SK-N-SH (cell line): ENCODE data around the gene DSCAML1. TPM values are rescaled to one million over a fixed set of nuclear protein-coding genes. Genes with fewer than 3 reads are reported as not detected.

ENCODE experiments used
- CTCF ChIA-PET: fragments of 300-600, 350-600 bp; formaldehyde crosslinking; extraction: SDS; loops from one replicate; lab custom pipeline; 2021; lab: Yijun Ruan, JAX
- POLR2A ChIA-PET: fragments of 350-600 bp; sonication (Branson Sonifier 250); formaldehyde crosslinking; extraction: SDS; loops from one replicate; lab custom pipeline; 2020; ENCODE audit warnings: antibody characterized with exemption, inconsistent platforms; lab: Yijun Ruan, JAX
- DNase-seq: peaks from one replicate; pipeline ENCODE4 v3.0.0; 2012
- H2AFZ ChIP-seq: fragments of 200-600 bp; sonication (generic); 2 replicates; pipeline ENCODE4 v1.8.1; 2016; ENCODE audit warnings: antibody characterized with exemption, mild to moderate bottlenecking, low read depth
- H3F3A ChIP-seq: fragments of 200-600 bp; sonication (generic); replicated peaks from 2 replicates; pipeline ENCODE3; 2016; ENCODE audit warnings: antibody characterized with exemption, mild to moderate bottlenecking; ENCODE audit not compliant: insufficient read depth
- H3K27ac ChIP-seq, 2 experiments: fragments of 200-500 bp in 1 of 2; fragments of 200-600 bp in 1 of 2; sonication (Bioruptor generic) in 1 of 2; sonication (generic), shearing (Covaris generic) in 1 of 2; 2 replicates each; pipeline versions ENCODE4 v1.5.1 to v1.6.1; 2014 to 2016; ENCODE audit warnings: low read depth in 2 of 2, inconsistent platforms in 1 of 2, low read length in 1 of 2, mild to moderate bottlenecking in 1 of 2, mixed read lengths in 1 of 2
- H3K27me3 ChIP-seq: fragments of 200-600 bp; sonication (generic), shearing (Covaris generic); 2 replicates; pipeline ENCODE4 v1.6.1; 2016; ENCODE audit warnings: mixed run types; ENCODE audit not compliant: insufficient read depth
- H3K36me3 ChIP-seq, 2 experiments: fragments of 200-500 bp in 1 of 2; fragments of 200-600 bp in 1 of 2; sonication (Bioruptor generic) in 1 of 2; sonication (generic) in 1 of 2; replicated peaks in 1 of 2; 2 replicates each; pipeline versions ENCODE3 to v1.5.1; 2014 to 2016; ENCODE audit warnings: low read length in 1 of 2, mild to moderate bottlenecking in 1 of 2; ENCODE audit not compliant: insufficient read depth in 2 of 2, control insufficient read depth in 1 of 2
- H3K4me1 ChIP-seq, 2 experiments: fragments of 200-500 bp in 1 of 2; fragments of 200-600 bp in 1 of 2; sonication (Bioruptor generic) in 1 of 2; sonication (generic), shearing (Covaris generic) in 1 of 2; 2 replicates each; pipeline versions ENCODE4 v1.5.1 to v1.6.1; 2014 to 2016; ENCODE audit warnings: low read depth in 1 of 2, low read length in 1 of 2, mixed run types in 1 of 2; ENCODE audit not compliant: insufficient read depth in 2 of 2, control insufficient read depth in 1 of 2
- H3K4me2 ChIP-seq: fragments of 200-600 bp; sonication (generic), shearing (Covaris generic); 2 replicates; pipeline ENCODE4 v1.6.1; 2017; ENCODE audit warnings: mixed run types
- H3K4me3 ChIP-seq, 2 experiments: fragments of 200-500 bp in 1 of 2; fragments of 200-600 bp in 1 of 2; sonication (Bioruptor generic) in 1 of 2; sonication (generic), shearing (Covaris generic) in 1 of 2; 2 replicates each; pipeline versions ENCODE4 v1.5.1 to v1.8.1; 2014 to 2016; ENCODE audit warnings: low read depth in 2 of 2, inconsistent platforms in 1 of 2, low read length in 1 of 2, mild to moderate bottlenecking in 1 of 2, mixed read lengths in 1 of 2, moderate library complexity in 1 of 2
- H3K79me2 ChIP-seq: fragments of 200-600 bp; sonication (generic); 2 replicates; pipeline ENCODE4 v1.8.1; 2017; ENCODE audit warnings: mild to moderate bottlenecking; ENCODE audit not compliant: insufficient read depth
- H3K9ac ChIP-seq: fragments of 200-600 bp; sonication (generic); 2 replicates; pipeline ENCODE4 v1.6.1; 2017; ENCODE audit warnings: mixed run types
- H3K9me2 ChIP-seq: fragments of 200-600 bp; sonication (generic); 2 replicates; pipeline ENCODE4 v1.6.1; 2017; ENCODE audit warnings: mixed run types
- H3K9me3 ChIP-seq: fragments of 200-600 bp; sonication (generic); 2 replicates; pipeline ENCODE4 v1.6.1; 2017; ENCODE audit warnings: mixed run types, mild to moderate bottlenecking, moderate library complexity
- H4K20me1 ChIP-seq: fragments of 200-600 bp; sonication (generic); 2 replicates; pipeline ENCODE4 v1.6.1; 2017; ENCODE audit warnings: mild to moderate bottlenecking, mixed run types; ENCODE audit not compliant: insufficient read depth
- CHD2 ChIP-seq: fragments of 150-350 bp; IDR thresholded peaks from 2 replicates; pipeline ENCODE4 v1.6.1; 2018; ENCODE audit warnings: low read length; ENCODE audit not compliant: partially characterized antibody
- CTCF ChIP-seq: fragments of 200-600 bp; sonication (generic); IDR thresholded peaks from 2 replicates; pipeline ENCODE4 v1.6.1; 2017; ENCODE audit warnings: antibody characterized with exemption, mild to moderate bottlenecking, moderate library complexity
- FOXJ3 ChIP-seq: sonication (generic); formaldehyde crosslinking; IDR thresholded peaks from 2 replicates; pipeline ENCODE4 v1.5.1; 2020; ENCODE audit warnings: mild to moderate bottlenecking, missing genetic modification reagents
- GABPA ChIP-seq: IDR thresholded peaks from 2 replicates; pipeline ENCODE4 v1.4.0; 2012; ENCODE audit warnings: low read depth, mild to moderate bottlenecking
- GATA2 ChIP-seq: sonication (generic); formaldehyde crosslinking; IDR thresholded peaks from 2 replicates; pipeline ENCODE4 v1.5.0; 2020; ENCODE audit warnings: mild to moderate bottlenecking, missing genetic modification reagents
- MAX ChIP-seq: IDR thresholded peaks from 2 replicates; pipeline ENCODE4 v1.4.0; 2012; ENCODE audit warnings: low read depth
- MEF2A ChIP-seq: IDR thresholded peaks from 2 replicates; pipeline ENCODE4 v1.4.0; 2012; ENCODE audit warnings: low read depth, borderline replicate concordance
- MXI1 ChIP-seq: IDR thresholded peaks from 2 replicates; pipeline ENCODE4 v1.6.1; 2012; ENCODE audit warnings: mild to moderate bottlenecking, low read depth, low read length, improper control_type of control experiment
- NFIC ChIP-seq: IDR thresholded peaks from 2 replicates; pipeline ENCODE4 v1.4.0; 2012; ENCODE audit warnings: borderline replicate concordance
- POLR2AphosphoS5 ChIP-seq: IDR thresholded peaks from 2 replicates; pipeline ENCODE4 v1.6.1; 2012; ENCODE audit warnings: low read depth, low read length
- RXRA ChIP-seq: IDR thresholded peaks from 2 replicates; pipeline ENCODE4 v1.4.0; 2012; ENCODE audit warnings: low read depth, mild to moderate bottlenecking, borderline replicate concordance
- SMC3 ChIP-seq: IDR thresholded peaks from 2 replicates; pipeline ENCODE4 v1.6.1; 2012; ENCODE audit warnings: low read depth, low read length, improper control_type of control experiment
- ZBTB33 ChIP-seq: IDR thresholded peaks from 2 replicates; pipeline ENCODE4 v1.4.0; 2012; ENCODE audit warnings: low read depth, borderline replicate concordance
- WGBS: methylation state at CpG from one replicate; pipeline ENCODE4 v1.1.6; 2017; ENCODE audit warnings: low lambda C conversion rate; 5-methylcytosine and 5-hydroxymethylcytosine counted together
- polyA plus RNA-seq, 3 experiments: library from polyadenylated mRNA; depleted of rRNA; stranded (reverse); fragments of >200 nt; gene quantifications; 2 replicates each; pipeline ENCODE4 v1.2.3, GENCODE V29; 2012
- TF ChIP-seq, protein P1 (sequence below): IDR thresholded peaks from 2 replicates; pipeline ENCODE4 v1.6.1; 2012; ENCODE audit warnings: mild to moderate bottlenecking, low read depth, low read length, moderate library complexity
- TF ChIP-seq, protein P2 (sequence below): IDR thresholded peaks from 2 replicates; pipeline ENCODE4 v1.4.0; 2012; ENCODE audit warnings: low read depth, borderline replicate concordance

The DSCAML1 gene
- polyA plus RNA-seq, 1 of the 3 experiments (the other 2 are of a cell fraction), result not detected

GRCh38 chr11:117839936-117840813, 43.2 kb upstream of the DSCAML1 start:
- Histone ChIP-seq H3K27me3 (peaks cover 9% of the 10 kb centered on the region; the same call in 1 of the 2 replicates), H3K4me3 (no peak overlapping the region), H4K20me1 (no peaks in the 10 kb centered on the region), H3F3A (no peaks in the 10 kb centered on the region), H3K9me2 (no peaks in the 10 kb centered on the region), H3K9ac (no peak overlapping the region), H3K79me2 (no peaks in the 10 kb centered on the region), H2AFZ (no peak overlapping the region), H3K9me3 (no peaks in the 10 kb centered on the region), H3K4me1 (peaks cover 0 to 2% of the 10 kb centered on the region in 2 experiments; a peak in 1 of 4 replicates), H3K27ac (no peak overlapping the region), H3K36me3 (no peaks in the 10 kb centered on the region)
- ChIA-PET CTCF (interaction anchor here (17.3 kb wide), 1 partner anchor 109 kb away, joined by 438 read pairs; no protein-coding TSS in a partner anchor), POLR2A (no interaction called here)
- WGBS, result 57% methylated on average over 8 of the region's 10 CpGs
- no peak for DNase-seq
- no peak for TF ChIP-seq CHD2
- no peak for TF ChIP-seq NFIC
- no peak for TF ChIP-seq CTCF
- no peak for TF ChIP-seq RXRA
- TF ChIP-seq, protein P1, sequence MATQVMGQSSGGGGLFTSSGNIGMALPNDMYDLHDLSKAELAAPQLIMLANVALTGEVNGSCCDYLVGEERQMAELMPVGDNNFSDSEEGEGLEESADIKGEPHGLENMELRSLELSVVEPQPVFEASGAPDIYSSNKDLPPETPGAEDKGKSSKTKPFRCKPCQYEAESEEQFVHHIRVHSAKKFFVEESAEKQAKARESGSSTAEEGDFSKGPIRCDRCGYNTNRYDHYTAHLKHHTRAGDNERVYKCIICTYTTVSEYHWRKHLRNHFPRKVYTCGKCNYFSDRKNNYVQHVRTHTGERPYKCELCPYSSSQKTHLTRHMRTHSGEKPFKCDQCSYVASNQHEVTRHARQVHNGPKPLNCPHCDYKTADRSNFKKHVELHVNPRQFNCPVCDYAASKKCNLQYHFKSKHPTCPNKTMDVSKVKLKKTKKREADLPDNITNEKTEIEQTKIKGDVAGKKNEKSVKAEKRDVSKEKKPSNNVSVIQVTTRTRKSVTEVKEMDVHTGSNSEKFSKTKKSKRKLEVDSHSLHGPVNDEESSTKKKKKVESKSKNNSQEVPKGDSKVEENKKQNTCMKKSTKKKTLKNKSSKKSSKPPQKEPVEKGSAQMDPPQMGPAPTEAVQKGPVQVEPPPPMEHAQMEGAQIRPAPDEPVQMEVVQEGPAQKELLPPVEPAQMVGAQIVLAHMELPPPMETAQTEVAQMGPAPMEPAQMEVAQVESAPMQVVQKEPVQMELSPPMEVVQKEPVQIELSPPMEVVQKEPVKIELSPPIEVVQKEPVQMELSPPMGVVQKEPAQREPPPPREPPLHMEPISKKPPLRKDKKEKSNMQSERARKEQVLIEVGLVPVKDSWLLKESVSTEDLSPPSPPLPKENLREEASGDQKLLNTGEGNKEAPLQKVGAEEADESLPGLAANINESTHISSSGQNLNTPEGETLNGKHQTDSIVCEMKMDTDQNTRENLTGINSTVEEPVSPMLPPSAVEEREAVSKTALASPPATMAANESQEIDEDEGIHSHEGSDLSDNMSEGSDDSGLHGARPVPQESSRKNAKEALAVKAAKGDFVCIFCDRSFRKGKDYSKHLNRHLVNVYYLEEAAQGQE, result no peak
- no peak for TF ChIP-seq POLR2AphosphoS5
- TF ChIP-seq, protein P2, sequence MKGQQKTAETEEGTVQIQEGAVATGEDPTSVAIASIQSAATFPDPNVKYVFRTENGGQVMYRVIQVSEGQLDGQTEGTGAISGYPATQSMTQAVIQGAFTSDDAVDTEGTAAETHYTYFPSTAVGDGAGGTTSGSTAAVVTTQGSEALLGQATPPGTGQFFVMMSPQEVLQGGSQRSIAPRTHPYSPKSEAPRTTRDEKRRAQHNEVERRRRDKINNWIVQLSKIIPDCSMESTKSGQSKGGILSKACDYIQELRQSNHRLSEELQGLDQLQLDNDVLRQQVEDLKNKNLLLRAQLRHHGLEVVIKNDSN, result no peak
- no peak for TF ChIP-seq ZBTB33
- TF ChIP-seq GABPA, result no peak
- no peak for TF ChIP-seq MXI1
- no peak for TF ChIP-seq GATA2
- no peak for TF ChIP-seq FOXJ3 (CRISPR knock-in tag)
- TF ChIP-seq SMC3, result no peak
- no peak for TF ChIP-seq MEF2A
- no peak for TF ChIP-seq MAX
- TF ChIP-seq, all 33 proteins: peak for 0
- H3K4me2 ChIP-seq, result no peak overlapping the region
